Kidney glomerular epithelial cell (primary cell): ENCODE data around the gene STRADB.
"Not testable (repeated sequence)": the region's sequence is repeated elsewhere in the genome, so short reads cannot be mapped to it uniquely, and the experiment has no call there.

ENCODE experiments used
- DNase-seq: peaks from one replicate; lab custom pipeline; 2025; lab: John Stamatoyannopoulos, UW

The STRADB gene

GRCh38 chr2:201466050-201466675, 14.6 kb downstream of the STRADB start:
- no peak for DNase-seq

DNA sequence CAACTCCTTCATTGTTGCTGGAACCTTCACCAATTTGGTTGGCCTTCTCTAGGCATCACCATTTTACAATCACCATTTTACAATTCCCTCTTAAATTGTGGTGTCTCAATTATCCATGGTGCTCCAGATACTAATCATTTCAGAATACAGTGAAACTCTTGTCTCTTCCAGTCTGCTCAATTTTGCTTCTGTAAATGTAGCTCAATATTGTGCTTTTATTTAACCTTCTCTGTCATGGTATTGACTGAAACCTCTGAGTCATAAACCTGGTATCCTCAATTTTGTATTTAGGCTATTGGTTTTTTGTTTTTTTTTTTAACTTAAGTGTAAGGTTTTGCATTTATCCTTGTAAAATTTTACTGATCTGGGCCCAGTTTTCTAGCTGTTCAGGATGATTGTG, 16.1 kb downstream of the STRADB start:
- DNase-seq: no peak

- no peak for DNase-seq
Measured at GRCh38 chr2:201470821-201471731, 19.5 kb downstream of the STRADB start.

DNA sequence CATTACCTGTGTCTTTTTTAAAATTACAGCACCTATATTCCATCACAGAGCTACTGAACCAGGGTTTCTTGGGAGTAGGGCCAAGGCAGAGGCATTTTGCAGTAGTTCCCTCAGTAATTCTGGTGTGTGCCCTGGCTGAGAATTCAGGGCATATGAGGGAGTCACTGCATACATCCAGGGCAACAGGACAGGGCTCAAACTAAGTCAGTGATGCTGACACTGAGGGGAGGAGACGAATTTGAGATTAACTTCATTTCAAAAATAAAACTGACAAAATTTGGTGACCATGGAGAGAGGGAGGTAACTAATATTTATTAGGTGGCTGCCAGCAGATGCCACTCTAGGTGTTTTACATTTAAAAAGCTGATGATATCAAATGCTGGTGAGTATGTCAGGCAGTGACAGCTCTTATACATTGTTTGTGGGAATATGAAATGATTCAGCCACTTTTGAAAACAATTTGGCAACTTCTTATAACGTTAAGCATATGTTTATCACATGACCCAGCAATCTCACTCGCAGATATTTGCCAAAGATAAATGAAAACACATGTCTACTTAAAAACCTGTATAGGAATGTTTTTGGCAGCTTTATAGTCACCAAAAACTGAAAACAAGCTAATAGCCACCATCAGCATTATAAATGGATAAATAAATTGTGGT, 20.3 kb downstream of the STRADB start:
- no peak for DNase-seq

DNA sequence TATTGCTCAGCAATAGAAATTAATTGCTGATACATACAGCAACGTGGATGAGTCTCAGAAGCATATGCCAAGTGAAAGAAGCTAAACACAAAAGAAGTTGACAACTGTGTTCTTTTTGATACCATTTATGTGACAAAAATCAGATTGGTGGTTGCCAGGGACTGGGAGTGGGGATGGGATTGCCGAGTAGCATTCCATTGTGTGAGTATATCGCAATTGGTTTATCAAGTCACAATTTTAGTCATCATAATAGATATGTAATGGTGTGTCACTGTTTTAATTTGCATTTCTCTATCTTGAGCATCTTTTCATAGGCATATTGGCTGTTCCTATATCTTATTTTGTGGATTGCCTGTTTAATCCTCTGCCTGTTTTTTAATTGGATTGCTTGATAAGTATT, 20.9 kb downstream of the STRADB start:
- DNase-seq: no peak

GRCh38 chr2:201482543-201482942, 31.0 kb downstream of the STRADB start:
- DNase-seq: no peak

DNA sequence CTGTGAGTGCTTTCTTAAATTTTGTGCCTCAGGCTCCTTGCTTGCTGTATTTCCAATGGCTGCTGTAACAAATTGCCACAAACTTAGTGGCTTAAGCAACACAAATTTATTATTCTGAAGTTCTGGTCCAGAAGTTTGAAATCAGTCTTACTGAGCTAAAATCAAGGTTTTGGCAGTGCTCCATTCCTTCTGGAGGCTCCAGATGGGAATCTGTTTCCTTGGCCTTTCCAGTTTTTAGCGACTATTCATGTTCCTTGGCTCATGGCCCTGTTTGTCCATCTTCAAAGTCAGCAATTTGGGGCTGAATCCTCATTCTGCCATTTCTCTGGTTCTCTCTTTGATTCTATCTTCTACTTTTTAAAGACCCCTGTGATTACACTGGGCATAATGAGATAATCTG, 31.8 kb downstream of the STRADB start:
- no peak for DNase-seq

- not testable (repeated sequence) for DNase-seq
Measured at GRCh38 chr2:201483758-201484157, 32.2 kb downstream of the STRADB start.

DNA sequence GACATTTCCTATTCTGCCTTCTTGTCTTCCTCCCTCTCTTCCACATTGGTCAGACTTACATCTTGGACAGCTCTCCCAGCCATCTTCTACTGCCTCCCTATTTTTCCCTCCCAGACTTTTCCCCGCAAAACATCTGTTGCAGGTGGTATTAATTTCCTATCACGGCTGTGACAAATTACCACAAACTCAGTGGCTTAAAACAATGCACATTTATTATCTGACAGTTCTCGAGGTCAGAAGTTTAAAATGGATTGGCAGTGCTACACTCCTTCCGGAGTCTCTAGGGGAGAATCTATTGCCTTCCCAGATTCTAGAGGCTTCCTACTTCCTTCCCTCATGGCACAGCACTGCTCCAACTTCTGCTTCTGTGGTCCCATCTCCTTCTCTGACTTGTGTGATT, 33.3 kb downstream of the STRADB start:
- no peak for DNase-seq

DNA sequence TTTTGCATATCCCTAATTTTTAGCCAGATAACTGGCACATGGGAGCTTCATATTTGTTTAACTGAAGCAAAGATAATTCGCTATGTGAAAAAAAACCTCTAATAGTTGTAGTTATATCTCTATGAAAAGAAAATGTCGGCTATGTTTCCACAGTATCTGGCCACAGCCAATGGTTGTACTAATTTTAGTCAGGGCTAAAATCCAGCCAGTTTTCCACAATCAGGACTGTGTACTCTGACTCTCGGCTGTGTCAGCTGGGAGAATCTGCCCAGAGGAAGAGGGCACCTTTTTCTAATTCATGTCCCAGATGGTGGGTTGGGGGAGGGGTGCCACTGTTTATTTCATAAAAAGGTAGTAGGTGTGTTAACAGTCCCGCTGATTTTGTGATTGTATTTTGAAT, 38.8 kb downstream of the STRADB start:
- DNase-seq: no peak

GRCh38 chr2:201496785-201497184, 45.2 kb downstream of the STRADB start:
- no peak for DNase-seq

DNA sequence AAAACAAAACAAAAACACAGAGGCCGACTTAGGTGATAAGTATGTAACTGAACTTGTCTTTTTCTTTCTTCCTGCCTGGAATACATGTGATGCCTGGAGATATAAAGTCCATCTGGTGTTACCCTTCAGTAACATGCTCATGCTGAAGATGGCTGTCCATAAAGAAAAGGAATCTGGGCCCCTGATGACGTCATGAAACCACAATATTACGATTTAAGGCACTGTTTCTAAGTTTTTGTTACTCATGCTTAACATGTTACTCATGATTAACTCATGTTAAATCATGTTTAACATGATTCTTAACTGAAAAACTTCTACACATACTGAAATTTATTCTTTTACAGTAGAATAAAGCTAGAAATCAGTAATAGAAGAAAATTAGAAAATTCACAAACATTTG, 49.0 kb downstream of the STRADB start:
- DNase-seq: no peak

DNA sequence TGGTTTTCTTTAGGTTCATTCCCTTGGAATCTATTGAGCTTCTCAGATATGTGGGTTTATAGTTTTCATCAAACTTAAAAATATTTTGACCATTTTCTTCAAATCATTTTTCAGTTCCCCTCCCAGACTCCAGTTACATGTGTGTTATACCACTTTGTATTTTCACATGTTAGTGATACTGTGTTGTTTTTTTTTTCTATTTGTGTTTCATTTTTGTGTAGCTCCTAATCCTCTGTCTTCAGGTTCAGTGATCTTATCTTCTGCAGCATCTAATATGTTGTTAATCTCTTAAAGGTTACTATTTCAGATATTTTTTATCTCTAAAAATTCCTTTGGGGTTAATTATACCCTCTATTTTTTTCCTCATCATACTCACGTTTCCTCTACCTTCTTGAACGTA, 51.2 kb downstream of the STRADB start:
- no peak for DNase-seq

DNA sequence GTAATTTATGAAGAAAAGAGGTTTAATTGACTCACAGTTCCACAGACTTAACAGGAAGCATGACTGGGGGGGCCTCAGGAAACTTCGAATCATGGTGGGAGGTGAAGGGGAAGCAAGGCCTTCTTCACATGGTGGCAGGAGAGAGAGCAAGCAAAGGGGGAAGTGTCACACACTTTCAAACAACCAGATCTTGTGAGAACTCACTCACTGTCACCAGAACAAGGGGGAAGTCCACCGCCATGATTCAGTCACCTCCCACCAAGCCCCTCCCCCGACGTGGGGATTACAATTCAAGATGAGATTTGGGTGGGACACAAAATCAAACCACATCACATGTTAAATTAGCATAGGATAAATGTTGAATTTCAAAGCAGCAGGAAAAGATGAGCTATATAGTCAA, 56.2 kb downstream of the STRADB start:
- DNase-seq: no peak

GRCh38 chr2:201513271-201513670, 61.7 kb downstream of the STRADB start:
- DNase-seq: no peak

DNA sequence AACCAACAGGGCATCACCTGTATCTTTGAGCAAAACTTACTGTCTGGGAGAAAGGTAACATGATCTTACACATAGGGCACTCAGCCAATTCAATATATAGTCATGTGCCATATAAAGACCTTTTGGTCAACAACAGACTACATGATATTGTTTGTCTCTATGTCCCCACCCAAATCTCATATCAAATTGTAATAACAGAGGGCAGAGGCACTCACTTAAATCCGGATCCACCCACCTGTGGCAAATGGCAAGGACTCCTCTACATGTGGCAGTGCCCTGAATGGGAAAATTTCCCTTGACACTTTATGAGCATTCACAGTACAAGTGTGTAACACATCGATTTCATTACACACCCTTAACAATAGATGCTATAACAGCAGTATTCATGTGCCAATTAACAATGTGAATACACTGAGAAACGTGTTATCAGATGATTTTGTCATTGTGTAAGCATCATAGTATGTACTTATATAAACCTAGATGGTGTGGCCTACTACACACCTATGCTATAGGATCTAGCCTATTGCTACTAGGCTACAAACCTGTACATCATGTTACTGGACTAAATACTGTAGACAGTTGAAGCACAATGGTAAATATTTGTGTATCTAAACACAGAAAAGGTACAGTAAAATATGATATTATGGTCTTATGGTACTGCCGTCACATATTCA, 64.2 kb downstream of the STRADB start:
- no peak for DNase-seq

- no peak for DNase-seq
Measured at GRCh38 chr2:201517094-201517493, 65.6 kb downstream of the STRADB start.

DNA sequence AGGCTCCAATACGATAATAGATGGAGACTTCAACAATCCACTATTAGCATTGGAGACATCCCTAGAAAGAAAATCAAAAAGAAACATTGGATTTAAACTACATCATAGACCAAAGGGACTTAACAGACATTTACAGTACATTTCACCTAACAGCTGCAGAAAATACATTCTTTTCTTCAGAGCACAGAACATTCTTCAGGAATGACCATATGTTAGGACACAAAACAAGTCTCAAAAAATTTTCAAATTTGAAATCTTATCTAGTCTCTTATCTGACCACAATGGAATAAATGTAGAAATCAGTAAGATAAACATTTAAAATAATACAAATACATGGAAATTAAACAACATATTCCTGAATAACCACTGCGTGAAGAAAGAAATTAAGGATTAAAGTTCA, 68.7 kb downstream of the STRADB start:
- no peak for DNase-seq

DNA sequence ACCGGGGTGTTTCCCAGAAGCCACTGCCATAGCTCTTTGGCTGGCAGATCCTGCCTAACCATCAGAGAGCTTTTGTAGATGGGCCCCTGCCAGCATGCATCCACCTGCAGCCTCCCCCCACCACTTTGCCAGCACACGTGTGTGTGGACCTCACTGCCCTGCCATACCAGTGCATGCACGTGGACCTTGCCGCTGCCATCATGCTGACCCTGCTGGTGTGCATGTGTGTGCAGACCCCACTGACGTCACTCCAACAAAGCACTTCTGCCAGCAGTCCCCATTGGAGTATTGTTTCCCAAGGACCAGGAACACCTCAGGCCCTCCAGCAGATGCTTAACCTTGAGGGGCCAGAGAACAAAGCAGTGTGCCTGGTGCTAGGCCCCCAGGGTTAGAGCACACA, 71.4 kb downstream of the STRADB start:
- DNase-seq: no peak

GRCh38 chr2:201523506-201523905, 72.0 kb downstream of the STRADB start:
- DNase-seq: no peak
